Breast epithelium (tissue), 3 donors: Measurements from ENCODE around the gene SYT3.

Source experiments
- CTCF ChIP-seq, 3 donors: fragments of 450-650 bp; IDR thresholded peaks; one replicate each; pipeline ENCODE4 v1.5.1; 2016 to 2017; ENCODE audit warnings: antibody characterized with exemption in 3 of 3, mild to moderate bottlenecking in 3 of 3, moderate library complexity in 3 of 3
- POLR2A ChIP-seq: fragments of 450-650 bp; IDR thresholded peaks from one replicate; pipeline ENCODE4 v1.6.1; 2016; ENCODE audit warnings: antibody characterized with exemption, mild to moderate bottlenecking, moderate library complexity
- POLR2AphosphoS5 ChIP-seq, 3 donors: sonication (generic); formaldehyde crosslinking; IDR thresholded peaks; one replicate each; pipeline ENCODE4 v1.6.1; 2017; ENCODE audit warnings: antibody characterized with exemption in 3 of 3

GRCh38 chr19:50647879-50648615 lies 8.4 kb upstream of the SYT3 start:
- TF ChIP-seq CTCF (IDR thresholded peaks at IDR 0.05) (no peak), POLR2AphosphoS5 (IDR thresholded peaks at IDR 0.05) (no peak), POLR2A (no peak)
